K562 (cell line): ENCODE results near the gene TMEM101. TPM values are rescaled to one million over a fixed set of nuclear protein-coding genes. Genes with fewer than 3 reads are reported as not detected.

ENCODE experiments used
- ADNP ChIP-seq: fragments of 200-800 bp; sonication (Bioruptor generic); IDR thresholded peaks from 2 replicates; pipeline ENCODE4 v1.6.1; 2016; ENCODE audit warnings: missing genetic modification characterization, missing compliant biosample characterization
- BCOR ChIP-seq: fragments of 450-650 bp; IDR thresholded peaks from 2 replicates; pipeline ENCODE4 v1.6.1; 2016
- CHD4 ChIP-seq: fragments of 200-600 bp; sonication (generic); IDR thresholded peaks from 3 replicates; pipeline ENCODE4 v1.6.1; 2012; ENCODE audit warnings: low read depth, mild to moderate bottlenecking, mixed read lengths, low read length, inconsistent platforms; ENCODE audit not compliant: insufficient read depth, insufficient replicate concordance, poor library complexity, severe bottlenecking
- KDM1A ChIP-seq, 2 experiments: fragments of 450-650 bp; IDR thresholded peaks; 2 replicates each; pipeline ENCODE4 v1.6.1; 2016; ENCODE audit warnings: mild to moderate bottlenecking in 2 of 2
- L3MBTL2 ChIP-seq: fragments of 450-650 bp; IDR thresholded peaks from 2 replicates; pipeline ENCODE4 v1.6.1; 2016; ENCODE audit warnings: mild to moderate bottlenecking, moderate library complexity
- LEF1 ChIP-seq: fragments of 450-650 bp; IDR thresholded peaks from 2 replicates; pipeline ENCODE4 v1.6.1; 2016; ENCODE audit warnings: mild to moderate bottlenecking
- MGA ChIP-seq: fragments of 450-650 bp; IDR thresholded peaks from 2 replicates; pipeline ENCODE4 v1.6.1; 2016; ENCODE audit warnings: mild to moderate bottlenecking, moderate library complexity
- RCOR1 ChIP-seq, 2 experiments: IDR thresholded peaks; 2 replicates each; pipeline ENCODE4 v1.6.1; 2012; ENCODE audit warnings: low read depth in 2 of 2, low read length in 2 of 2, borderline replicate concordance in 1 of 2, improper control_type of control experiment in 1 of 2
- SIN3A ChIP-seq, 2 experiments: fragments of 150-350 bp in 1 of 2; IDR thresholded peaks; 2 replicates each; pipeline ENCODE4 v1.6.1; 2011 to 2016; ENCODE audit warnings: borderline replicate concordance in 2 of 2, low read depth in 2 of 2, low read length in 2 of 2, mild to moderate bottlenecking in 2 of 2, moderate library complexity in 2 of 2; ENCODE audit not compliant: control insufficient read depth in 1 of 2
- ZBED1 ChIP-seq: IDR thresholded peaks from 2 replicates; pipeline ENCODE4 v1.6.1; 2014
- ZNF23 ChIP-seq: fragments of 250-450 bp; sonication (Bioruptor Pico); IDR thresholded peaks from 2 replicates; pipeline ENCODE4 v1.4.0; 2020; ENCODE audit warnings: mild to moderate bottlenecking
- ZNF436 ChIP-seq: fragments of 250-450, 450-650 bp; sonication (Bioruptor Pico); formaldehyde crosslinking; IDR thresholded peaks from 2 replicates; pipeline ENCODE4 v1.7.0; 2020; ENCODE audit warnings: mild to moderate bottlenecking
- ZNF76 ChIP-seq: fragments of 250-450 bp; sonication (Bioruptor Pico); IDR thresholded peaks from 2 replicates; pipeline ENCODE4 v1.4.0; 2020; ENCODE audit warnings: mild to moderate bottlenecking, moderate library complexity, borderline replicate concordance
- polyA plus RNA-seq, 8 experiments: library from polyadenylated mRNA; depleted of rRNA in 4 of 8; stranded (reverse) in 5 of 8; unstranded in 3 of 8; fragments of >200 nt; fragmentation: Nextera tagmentation in 2 of 8; fragmentation: Illumina TruSeq in 1 of 8; extraction: Ambion mirVana in 2 of 8; extraction: Trizol in 1 of 8; gene quantifications; 2 replicates each; pipeline versions ENCODE4 v1.2.1 to v1.2.3, GENCODE V29; 2011 to 2014; ENCODE audit warnings: inconsistent platforms in 1 of 8, missing spikeins in 1 of 8
- total RNA-seq, 7 experiments: library from RNA; depleted of rRNA in 6 of 7; stranded (reverse); fragments of >200 nt in 6 of 7; fragmentation: Illumina TruSeq in 2 of 7; extraction: Trizol in 2 of 7; gene quantifications; 2 replicates each; pipeline versions ENCODE4 v1.2.1 to v1.2.3, GENCODE V29; 2011 to 2021; ENCODE audit warnings: low replicate concordance in 1 of 7
- TF ChIP-seq, protein P1 (sequence below): conservative IDR thresholded peaks from 2 replicates; pipeline ENCODE4 v1.6.1; 2011; ENCODE audit warnings: low read depth, mild to moderate bottlenecking, low read length; ENCODE audit not compliant: control insufficient read depth

TMEM101 gene
- total and polyA plus RNA-seq, 9 of the 15 experiments (the other 6 are each of a cell fraction or from before 2014, with no cell fraction given), result 21.2 to 110 (median 37.8) TPM

DNA sequence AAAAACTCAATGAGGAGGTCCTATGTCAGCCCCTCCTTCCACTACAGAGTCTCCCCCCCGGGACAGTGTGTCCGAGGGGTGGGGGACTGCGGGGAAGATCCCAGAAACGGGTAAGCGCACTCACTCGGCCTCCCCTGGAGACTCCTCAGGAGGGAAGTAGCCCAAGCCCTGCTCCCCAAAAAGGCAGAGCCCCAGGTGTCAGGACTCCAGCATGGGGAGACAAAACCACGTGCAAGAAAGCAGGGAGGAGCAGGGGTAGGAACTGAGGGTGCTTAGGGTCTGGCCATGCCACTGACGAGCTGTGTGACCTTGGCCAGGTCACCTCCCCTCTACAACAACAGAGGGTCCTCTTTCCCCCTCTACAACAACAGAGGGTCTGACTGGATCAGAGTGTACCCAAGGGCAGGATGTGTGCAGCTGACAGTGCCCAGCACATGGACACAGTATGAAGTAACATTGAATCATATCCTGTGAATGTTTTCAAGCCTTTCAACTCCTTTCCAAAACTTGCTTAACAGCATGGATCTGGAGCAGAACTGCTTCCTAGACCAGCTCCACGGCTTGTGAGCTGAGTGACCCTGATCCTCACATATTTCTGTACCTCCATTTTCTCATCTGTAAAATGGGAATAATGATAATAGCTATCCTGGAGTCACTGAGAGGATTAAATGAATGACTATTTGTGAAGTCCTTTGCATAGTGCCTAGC lies 12.5 kb downstream of the TMEM101 start (continued):
- TF ChIP-seq MGA, result no peak
- peak; percentile 60 to 78 for TF ChIP-seq KDM1A (IDR thresholded peaks at IDR 0.05)
- peak in 1 of 2 experiments; percentile 29; a peak in 1 of 4 replicates for TF ChIP-seq RCOR1 (IDR thresholded peaks at IDR 0.05; ENCODE audit: borderline replicate concordance in 1 of 2, low read depth in 2 of 2, low read length in 2 of 2)
- no peak for TF ChIP-seq SIN3A (IDR thresholded peaks at IDR 0.05; ENCODE audit: borderline replicate concordance in 2 of 2, control insufficient read depth in 1 of 2, low read depth in 2 of 2, low read length in 2 of 2)
- peak; percentile 74 for TF ChIP-seq CHD4
- no peak for TF ChIP-seq ZNF23 (CRISPR knock-in tag)
- TF ChIP-seq ZBED1, result no peak
- TF ChIP-seq LEF1, result no peak
- TF ChIP-seq ADNP (tag), result peak; percentile 86
- TF ChIP-seq ZNF76 (CRISPR knock-in tag), result no peak
- peak; percentile 90 for TF ChIP-seq BCOR
- no peak for TF ChIP-seq L3MBTL2
- TF ChIP-seq, protein P1, sequence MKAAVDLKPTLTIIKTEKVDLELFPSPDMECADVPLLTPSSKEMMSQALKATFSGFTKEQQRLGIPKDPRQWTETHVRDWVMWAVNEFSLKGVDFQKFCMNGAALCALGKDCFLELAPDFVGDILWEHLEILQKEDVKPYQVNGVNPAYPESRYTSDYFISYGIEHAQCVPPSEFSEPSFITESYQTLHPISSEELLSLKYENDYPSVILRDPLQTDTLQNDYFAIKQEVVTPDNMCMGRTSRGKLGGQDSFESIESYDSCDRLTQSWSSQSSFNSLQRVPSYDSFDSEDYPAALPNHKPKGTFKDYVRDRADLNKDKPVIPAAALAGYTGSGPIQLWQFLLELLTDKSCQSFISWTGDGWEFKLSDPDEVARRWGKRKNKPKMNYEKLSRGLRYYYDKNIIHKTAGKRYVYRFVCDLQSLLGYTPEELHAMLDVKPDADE, result no peak
- no peak for TF ChIP-seq ZNF436 (CRISPR knock-in tag)
